ENCODE data around the gene TST. TPM values are rescaled to one million over a fixed set of nuclear protein-coding genes. Genes with fewer than 3 reads are reported as not detected.

TST gene
- total RNA-seq, 4 donors from 2014 or later, result 47.9 to 114 (median 62.5) TPM

DNA sequence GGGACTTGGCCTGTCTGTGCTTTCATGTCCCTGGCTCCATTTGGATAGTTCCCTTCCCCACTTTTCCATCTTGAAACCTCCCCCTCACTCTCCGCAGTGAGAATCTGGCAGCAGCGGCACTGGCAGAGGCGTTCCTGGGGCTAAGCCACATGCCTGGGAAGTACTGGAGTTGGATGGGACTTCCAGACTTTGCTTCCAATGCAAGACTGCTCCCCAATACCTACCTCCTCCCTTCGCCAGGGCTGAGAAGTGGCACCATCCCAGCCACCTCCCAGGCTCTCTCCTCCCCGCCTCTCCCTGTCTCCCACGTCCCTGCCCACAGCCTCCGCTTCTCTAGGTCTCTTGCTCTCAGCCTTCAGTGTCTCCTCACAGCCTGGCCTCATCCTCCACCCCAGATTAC is 16.6 kb downstream of the TST start:
- no peak for DNase-seq (ENCODE audit: low spot score in 2 of 2)
- TF ChIP-seq POLR2A (IDR thresholded peaks at IDR 0.05), result no peak
- no peak for TF ChIP-seq CTCF (IDR thresholded peaks at IDR 0.05)
- H3K4me3 ChIP-seq (ENCODE audit: low read depth, poor library complexity, severe bottlenecking), result no peak overlapping the region
- intact Hi-C loops (cut with DNase I; ENCODE audit: low total_unique reads), result no loop called here
- WGBS, 2 donors, result 50 to 53% methylated on average over 7 of the region's 7 CpGs

DNA sequence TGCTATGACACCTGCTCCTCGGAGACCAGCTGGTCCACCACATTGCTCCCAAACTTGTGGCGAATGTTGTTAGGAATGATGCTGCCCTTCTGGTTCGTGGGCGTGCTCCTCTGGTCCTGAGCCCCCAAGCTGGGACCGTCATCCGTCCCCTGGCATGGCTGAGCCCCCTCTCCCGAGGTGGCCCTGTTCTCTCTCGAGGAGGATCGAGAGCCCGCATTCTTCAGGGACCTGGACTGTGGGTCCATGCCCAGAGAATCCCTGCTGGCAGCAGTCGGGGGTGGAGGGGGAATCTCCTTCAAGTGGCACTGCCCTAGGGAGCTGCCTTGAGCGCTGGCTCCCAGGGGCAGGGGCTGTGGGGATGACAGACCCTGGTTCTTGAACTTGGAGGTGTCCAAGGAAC is 17.4 kb downstream of the TST start:
- intact Hi-C loops (cut with DNase I; ENCODE audit: low total_unique reads), result no loop called here
- WGBS, 2 donors, result 86 to 90% methylated on average over 12 of the region's 12 CpGs
- TF ChIP-seq CTCF (IDR thresholded peaks at IDR 0.05), result no peak
- TF ChIP-seq POLR2A (IDR thresholded peaks at IDR 0.05), result no peak
- DNase-seq (ENCODE audit: low spot score in 2 of 2), result no peak
- H3K4me3 ChIP-seq (ENCODE audit: low read depth, poor library complexity, severe bottlenecking), result no peak overlapping the region

- no peak for TF ChIP-seq POLR2A (IDR thresholded peaks at IDR 0.05)
- TF ChIP-seq CTCF (IDR thresholded peaks at IDR 0.05), result no peak
- DNase-seq (ENCODE audit: low spot score in 2 of 2), result no peak
- no peak overlapping the region for H3K4me3 ChIP-seq (ENCODE audit: low read depth, poor library complexity, severe bottlenecking)
- WGBS, 2 donors, result 76 to 77% methylated on average over 11 of the region's 11 CpGs
- intact Hi-C loops (cut with DNase I; ENCODE audit: low total_unique reads), result no loop called here
These were observed 18.3 kb downstream of the TST start for GRCh38 chr22:37000676-37001534.

DNA sequence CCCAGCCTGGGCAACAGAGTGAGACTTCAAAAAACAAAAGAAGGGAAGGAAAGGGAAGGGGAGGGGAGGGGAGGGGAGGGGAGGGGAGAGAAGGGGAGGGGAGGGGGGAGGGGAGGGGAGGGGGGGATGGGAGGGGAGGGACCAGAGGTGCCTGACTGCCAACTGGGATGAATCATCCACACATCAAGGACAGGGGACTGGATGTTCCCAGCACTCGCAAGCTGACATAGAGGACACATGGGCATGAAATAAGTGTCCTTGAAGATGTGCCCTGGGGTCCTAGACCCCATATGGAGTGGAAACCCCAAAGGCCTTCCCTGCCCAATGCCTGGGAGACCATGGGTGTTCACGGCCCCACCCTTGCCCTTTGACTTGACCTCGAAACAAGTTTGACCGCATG is 19.8 kb downstream of the TST start:
- TF ChIP-seq CTCF (IDR thresholded peaks at IDR 0.05) (no peak), POLR2A (IDR thresholded peaks at IDR 0.05) (no peak)
- WGBS, 2 donors, result 84 to 85% methylated on average over 4 of the region's 4 CpGs
- intact Hi-C loops (cut with DNase I; ENCODE audit: low total_unique reads), result no loop called here
- no peak overlapping the region for H3K4me3 ChIP-seq (ENCODE audit: low read depth, poor library complexity, severe bottlenecking)
- no peak for DNase-seq (ENCODE audit: low spot score in 2 of 2)

DNA sequence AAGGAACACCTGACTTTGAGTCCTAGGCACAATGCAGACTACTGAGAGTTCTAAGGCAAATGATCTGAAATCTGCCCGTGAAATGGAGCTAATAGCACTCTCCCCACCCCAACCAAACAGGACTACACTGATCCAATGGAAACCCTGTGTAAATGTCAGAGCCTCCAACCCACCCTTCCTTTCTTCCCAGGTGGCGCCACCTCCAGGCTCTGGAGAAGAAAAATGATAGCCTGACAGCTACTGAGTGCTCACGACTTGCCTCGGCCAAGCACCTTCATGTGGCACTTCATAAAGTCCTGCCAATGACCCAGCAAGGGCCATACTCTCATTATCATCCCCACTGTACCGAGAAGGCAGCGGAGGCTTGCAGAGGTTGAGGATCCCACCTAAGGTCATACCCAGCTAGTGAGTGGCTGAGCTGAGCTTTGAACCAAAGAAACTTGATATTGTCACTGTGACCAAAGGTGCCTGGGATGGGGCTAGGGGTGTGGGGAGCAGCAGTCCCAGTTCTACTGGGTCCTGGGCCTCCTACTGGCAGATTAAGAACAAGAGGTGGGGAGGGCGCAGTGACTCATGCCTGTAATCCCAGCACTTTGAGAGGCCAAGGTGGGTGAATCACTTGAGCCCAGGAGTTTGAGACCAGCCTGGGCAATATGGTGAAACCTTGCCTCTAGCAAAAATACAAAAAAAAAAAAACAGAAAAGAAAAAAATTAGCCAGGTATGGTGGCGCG is 20.5 kb downstream of the TST start:
- DNase-seq (ENCODE audit: low spot score in 2 of 2), result no peak
- H3K4me3 ChIP-seq (ENCODE audit: low read depth, poor library complexity, severe bottlenecking), result no peak overlapping the region
- WGBS, 2 donors, result 74 to 79% methylated on average over 9 of the region's 9 CpGs
- TF ChIP-seq POLR2A (IDR thresholded peaks at IDR 0.05) (no peak), CTCF (IDR thresholded peaks at IDR 0.05) (no peak)
- intact Hi-C loops (cut with DNase I; ENCODE audit: low total_unique reads), result no loop called here
